ENCODE results near the gene EPHB1. TPM values are rescaled to one million over a fixed set of nuclear protein-coding genes. Genes with fewer than 3 reads are reported as not detected.

EPHB1 gene
- total RNA-seq, 4 donors from 2014 or later: 1.00 to 8.9 (median 4.5) TPM

DNA sequence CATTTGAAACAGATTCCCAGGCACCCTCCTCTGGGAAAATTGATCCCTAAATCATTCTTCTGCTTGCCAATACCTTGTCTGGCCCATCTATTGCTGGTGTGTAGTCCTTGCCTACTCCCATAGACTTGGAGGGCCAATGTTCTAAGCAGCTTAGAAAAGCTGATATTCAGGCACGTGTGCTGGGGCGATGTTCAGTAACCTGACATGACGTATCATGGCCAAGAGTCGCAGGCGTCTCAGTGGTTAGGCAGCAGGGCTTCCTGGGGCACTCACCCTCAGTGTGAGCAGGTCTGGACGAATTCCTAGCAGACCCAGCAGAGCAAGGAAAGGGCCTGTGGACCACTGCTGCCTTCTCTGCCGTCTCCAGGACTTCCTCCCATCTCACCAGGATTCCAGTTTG lies 21.6 kb downstream of the EPHB1 start:
- peak overlapping the region; percentile 66 to 76 (median 72) for H3K27ac ChIP-seq
- in situ Hi-C loops (cut with MboI; ENCODE audit: low sequenced_read_pairs in 4 of 4): no loop called here
- peak; percentile 67 to 71 for ATAC-seq

DNA sequence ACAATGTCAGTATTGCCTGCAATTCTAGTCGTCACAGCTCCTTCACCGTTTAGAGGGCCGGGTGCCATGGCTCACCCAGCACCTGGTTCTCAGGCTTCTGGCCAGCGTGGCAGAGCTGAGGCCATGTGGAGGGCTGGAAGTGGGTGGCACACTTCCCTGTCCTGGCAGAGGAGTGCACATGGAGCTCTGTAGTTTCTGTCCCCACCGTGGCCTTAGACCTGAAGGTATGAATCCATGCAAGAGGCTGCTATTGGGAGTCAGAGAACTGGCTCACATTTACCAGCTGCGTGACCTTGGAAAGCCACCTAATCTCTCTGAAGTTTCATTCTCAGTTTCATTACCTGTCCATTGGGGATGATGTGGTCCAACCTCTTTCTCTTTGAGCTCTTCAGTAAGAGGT lies 22.2 kb downstream of the EPHB1 start:
- intact Hi-C loops (cut with DNase I; ENCODE audit: low total_unique reads) (no loop called here), in situ Hi-C loops (cut with MboI; ENCODE audit: low sequenced_read_pairs in 4 of 4) (no loop called here)
- H3K4me1 ChIP-seq: peaks cover 29 to 35% of the 10 kb centered on the region in 2 donors
- ATAC-seq (peak in 1 of 2 donors; percentile 66), DNase-seq (peak; percentile 14 to 69)
- peak overlapping the region; percentile 66 to 76 (median 72) for H3K27ac ChIP-seq
- TF ChIP-seq POLR2A (IDR thresholded peaks at IDR 0.05) (no peak), CTCF (IDR thresholded peaks at IDR 0.05 in 4 of 5, conservative IDR thresholded peaks at IDR 0.05 in 1 of 5) (no peak)
- H3K9me3 ChIP-seq: no peaks in the 10 kb centered on the region
- H3K36me3 ChIP-seq: no peaks in the 10 kb centered on the region
- no peak overlapping the region for H3K4me3 ChIP-seq
- H3K27me3 ChIP-seq: no peaks in the 10 kb centered on the region

More for the DNA sequence above, 21.6 kb downstream of the EPHB1 start:
- peak; percentile 22 to 28 for DNase-seq
- no peak overlapping the region for H3K4me3 ChIP-seq
- intact Hi-C loops (cut with DNase I; ENCODE audit: low total_unique reads): no loop called here
- H3K27me3 ChIP-seq: no peaks in the 10 kb centered on the region
- H3K9me3 ChIP-seq: no peaks in the 10 kb centered on the region
- no peaks in the 10 kb centered on the region for H3K36me3 ChIP-seq
- TF ChIP-seq POLR2A (IDR thresholded peaks at IDR 0.05) (no peak), CTCF (IDR thresholded peaks at IDR 0.05 in 4 of 5, conservative IDR thresholded peaks at IDR 0.05 in 1 of 5) (no peak)
- H3K4me1 ChIP-seq: peaks cover 29 to 32% of the 10 kb centered on the region in 2 donors

DNA sequence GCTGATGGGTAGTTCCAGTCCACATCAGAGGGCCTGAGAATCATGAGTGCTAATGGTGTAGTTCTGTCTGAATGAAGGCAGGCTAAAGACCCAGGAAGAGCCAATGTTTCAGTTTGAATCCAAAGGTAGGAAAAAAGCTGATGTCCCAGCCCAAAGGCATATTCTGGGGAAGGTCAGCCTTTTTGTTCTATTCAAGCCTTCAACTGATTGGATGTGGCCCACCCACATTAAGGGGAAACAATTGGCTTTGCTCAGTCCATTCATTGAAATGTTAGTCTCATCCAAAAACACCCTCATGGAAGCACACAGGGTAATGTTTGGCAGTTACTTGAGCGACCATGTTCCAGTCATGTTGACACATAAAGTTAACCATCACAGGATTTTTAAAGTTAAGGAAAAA lies 25.9 kb downstream of the EPHB1 start:
- in situ Hi-C loops (cut with MboI; ENCODE audit: low sequenced_read_pairs in 4 of 4): no loop called here
- DNase-seq: no peak
- intact Hi-C loops (cut with DNase I; ENCODE audit: low total_unique reads): no loop called here
- Histone ChIP-seq H3K4me3 (no peak overlapping the region), H3K4me1 (peaks cover 30 to 33% of the 10 kb centered on the region in 2 donors), H3K36me3 (no peaks in the 10 kb centered on the region), H3K9me3 (no peaks in the 10 kb centered on the region), H3K27me3 (no peaks in the 10 kb centered on the region), H3K27ac (no peak overlapping the region)
- ATAC-seq: no peak
- no peak for TF ChIP-seq POLR2A (IDR thresholded peaks at IDR 0.05)
- no peak for TF ChIP-seq CTCF (IDR thresholded peaks at IDR 0.05 in 4 of 5, conservative IDR thresholded peaks at IDR 0.05 in 1 of 5)

GRCh38 chr3:134822090-134822489 lies 27.0 kb downstream of the EPHB1 start:
- Histone ChIP-seq H3K27ac (no peak overlapping the region), H3K9me3 (no peaks in the 10 kb centered on the region), H3K4me3 (no peak overlapping the region), H3K27me3 (no peaks in the 10 kb centered on the region), H3K4me1 (peaks cover 22 to 25% of the 10 kb centered on the region in 2 donors), H3K36me3 (no peaks in the 10 kb centered on the region)
- ATAC-seq (no peak), DNase-seq (no peak)
- in situ Hi-C loops (cut with MboI; ENCODE audit: low sequenced_read_pairs in 4 of 4): no loop called here
- TF ChIP-seq CTCF (IDR thresholded peaks at IDR 0.05 in 4 of 5, conservative IDR thresholded peaks at IDR 0.05 in 1 of 5) (no peak), POLR2A (IDR thresholded peaks at IDR 0.05) (no peak)
- intact Hi-C loops (cut with DNase I; ENCODE audit: low total_unique reads): no loop called here

DNA sequence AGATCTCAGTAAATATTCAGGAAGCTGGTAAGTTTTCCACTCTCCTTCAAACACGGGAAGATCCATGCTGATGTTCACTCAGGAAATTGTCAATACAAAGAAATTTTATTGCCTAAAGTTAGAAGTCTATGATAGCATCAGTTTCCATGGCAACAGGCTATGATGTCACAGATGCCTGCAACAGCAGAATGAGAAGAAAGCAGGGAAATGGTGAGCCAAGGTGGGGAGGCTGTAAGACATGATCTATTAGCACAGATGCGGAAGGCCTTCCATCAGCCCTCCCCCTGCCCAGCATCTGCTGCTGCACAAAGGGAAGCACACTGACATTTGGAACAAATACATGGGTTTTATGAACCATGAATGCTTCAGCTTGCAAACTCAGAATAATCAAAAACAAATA lies 28.6 kb downstream of the EPHB1 start:
- ATAC-seq: no peak
- no peak for DNase-seq
- Histone ChIP-seq H3K4me3 (no peak overlapping the region), H3K4me1 (peaks cover 16 to 17% of the 10 kb centered on the region in 2 donors), H3K9me3 (no peaks in the 10 kb centered on the region), H3K36me3 (no peaks in the 10 kb centered on the region), H3K27me3 (no peaks in the 10 kb centered on the region), H3K27ac (no peak overlapping the region)
- no peak for TF ChIP-seq POLR2A (IDR thresholded peaks at IDR 0.05)
- TF ChIP-seq CTCF (IDR thresholded peaks at IDR 0.05 in 4 of 5, conservative IDR thresholded peaks at IDR 0.05 in 1 of 5): no peak
- in situ Hi-C loops (cut with MboI; ENCODE audit: low sequenced_read_pairs in 4 of 4): no loop called here
- intact Hi-C loops (cut with DNase I; ENCODE audit: low total_unique reads): no loop called here
